ENCODE results near the gene NOTO.

- TF ChIP-seq CTCF (IDR thresholded peaks at IDR 0.05; ENCODE audit: low read length) (no peak), EZH2 (optimal IDR thresholded peaks at IDR 0.05; ENCODE audit: low read depth, low read length) (no peak), EZH2phosphoT487 (IDR thresholded peaks at IDR 0.05; ENCODE audit: low read length) (no peak)
These were observed 51.0 kb downstream of the NOTO start for GRCh38 chr2:73253400-73253799.

Data from MM.1S (cell line).